GM12892 (cell line): Measurements from ENCODE around the gene GNAI1.

Source experiments
- POLR2A ChIP-seq: IDR thresholded peaks from 2 replicates; pipeline ENCODE4 v1.6.1; 2011; ENCODE audit warnings: low read depth, low read length, control low read depth
- POLR2AphosphoS5 ChIP-seq: IDR thresholded peaks from 2 replicates; pipeline ENCODE4 v1.6.1; 2011; ENCODE audit warnings: low read depth, low read length, control low read depth
- TAF1 ChIP-seq: IDR thresholded peaks from 2 replicates; pipeline ENCODE4 v1.6.1; 2011; ENCODE audit warnings: low read depth, mild to moderate bottlenecking, control low read depth, low read length, borderline replicate concordance

DNA sequence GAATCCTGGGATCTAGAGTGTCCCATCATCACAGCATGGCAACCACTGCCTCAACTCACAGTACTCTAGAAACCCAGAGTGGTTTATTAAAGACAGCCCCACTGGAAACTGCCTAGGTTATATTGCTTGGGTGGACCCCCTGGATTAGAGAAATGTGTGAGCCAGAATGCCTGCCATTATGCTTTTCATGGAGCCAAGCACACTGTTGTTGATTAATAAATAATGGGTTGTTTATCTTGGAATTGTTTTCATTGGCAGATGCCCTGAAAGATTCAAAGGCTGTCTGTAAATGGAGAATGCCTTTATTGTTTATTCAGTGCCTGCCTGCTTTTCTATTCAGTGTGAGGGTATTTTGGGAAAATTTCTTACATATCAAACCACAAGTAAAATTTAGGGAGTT lies 52.1 kb downstream of the GNAI1 start:
- no peak for TF ChIP-seq POLR2A
- no peak for TF ChIP-seq POLR2AphosphoS5
- TF ChIP-seq TAF1: no peak
